Esophagus squamous epithelium (tissue), 4 donors: ENCODE measurements around the gene TTLL3.

Experiments used
- CTCF ChIP-seq, 6 experiments: fragments of 450-650 bp in 4 of 6; fragments of 200-600 bp in 2 of 6; sonication (generic) in 2 of 6; IDR thresholded peaks; one replicate each; pipeline ENCODE4 v1.5.1; 2016 to 2019; ENCODE audit warnings: antibody characterized with exemption in 6 of 6, mild to moderate bottlenecking in 4 of 6, moderate library complexity in 4 of 6
- POLR2A ChIP-seq, 4 donors: fragments of 450-650 bp; IDR thresholded peaks; one replicate each; pipeline ENCODE4 v1.6.1; 2017; ENCODE audit warnings: antibody characterized with exemption in 4 of 4, mild to moderate bottlenecking in 4 of 4, moderate library complexity in 3 of 4

- TF ChIP-seq CTCF (IDR thresholded peaks at IDR 0.05) (no peak), POLR2A (IDR thresholded peaks at IDR 0.05) (peak in 1 of 4 donors; percentile 59)
Measured at GRCh38 chr3:9793161-9793781, 16.8 kb upstream of the TTLL3 start.
